Activated T-helper 2 cell treated with anti-CD3 and anti-CD28 coated beads, Interferon-gamma antibody, Interleukin-2, Interleukin-4, amounts not matched to agents 10 μg/mL and 5 μg/mL and 100 μg/mL, durations not matched to agents 14 hours and 24 hours and 36 hours (primary cell): ENCODE results near the gene ARF1. TPM values are rescaled to one million over a fixed set of nuclear protein-coding genes. Genes with fewer than 3 reads are reported as not detected.

Experiments
- total RNA-seq: library from RNA; stranded (reverse); gene quantifications from 2 replicates; pipeline ENCODE4 v1.2.3, GENCODE V29; 2022

ARF1 gene
- total RNA-seq, 1 donor from 2014 or later: 410 TPM

Other genes with a start within 250 kb of the ARF1 start
- gene WNT9A, start 134.8 kb upstream of the ARF1 start, total RNA-seq: 0.05 TPM in 1 of 2 replicates, not detected in the other
- gene WNT3A, start 75.7 kb upstream of the ARF1 start, total RNA-seq: not detected in 2 replicates
- gene C1orf35, start 20.6 kb downstream of the ARF1 start, total RNA-seq: 23.9 and 24.5 TPM in 2 replicates
- 47.3 and 53.6 TPM in 2 replicates for gene MRPL55, start 26.6 kb downstream of the ARF1 start, total RNA-seq
- 219 and 225 TPM in 2 replicates for gene GUK1, start 57.6 kb downstream of the ARF1 start, total RNA-seq
- 0.52 and 0.55 TPM in 2 replicates for gene GJC2, start 67.2 kb downstream of the ARF1 start, total RNA-seq
- 7.6 and 7.9 TPM in 2 replicates for gene IBA57, start 83.1 kb downstream of the ARF1 start, total RNA-seq
- gene OBSCN, start 125.3 kb downstream of the ARF1 start, total RNA-seq: 22.1 and 25.4 TPM in 2 replicates